ENCODE measurements around the gene NFATC2.

- TF ChIP-seq, protein P1, sequence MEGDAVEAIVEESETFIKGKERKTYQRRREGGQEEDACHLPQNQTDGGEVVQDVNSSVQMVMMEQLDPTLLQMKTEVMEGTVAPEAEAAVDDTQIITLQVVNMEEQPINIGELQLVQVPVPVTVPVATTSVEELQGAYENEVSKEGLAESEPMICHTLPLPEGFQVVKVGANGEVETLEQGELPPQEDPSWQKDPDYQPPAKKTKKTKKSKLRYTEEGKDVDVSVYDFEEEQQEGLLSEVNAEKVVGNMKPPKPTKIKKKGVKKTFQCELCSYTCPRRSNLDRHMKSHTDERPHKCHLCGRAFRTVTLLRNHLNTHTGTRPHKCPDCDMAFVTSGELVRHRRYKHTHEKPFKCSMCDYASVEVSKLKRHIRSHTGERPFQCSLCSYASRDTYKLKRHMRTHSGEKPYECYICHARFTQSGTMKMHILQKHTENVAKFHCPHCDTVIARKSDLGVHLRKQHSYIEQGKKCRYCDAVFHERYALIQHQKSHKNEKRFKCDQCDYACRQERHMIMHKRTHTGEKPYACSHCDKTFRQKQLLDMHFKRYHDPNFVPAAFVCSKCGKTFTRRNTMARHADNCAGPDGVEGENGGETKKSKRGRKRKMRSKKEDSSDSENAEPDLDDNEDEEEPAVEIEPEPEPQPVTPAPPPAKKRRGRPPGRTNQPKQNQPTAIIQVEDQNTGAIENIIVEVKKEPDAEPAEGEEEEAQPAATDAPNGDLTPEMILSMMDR (conservative IDR thresholded peaks at IDR 0.05) = no peak
- no peak for TF ChIP-seq EZH2 (IDR thresholded peaks at IDR 0.05; ENCODE audit: low read depth)
Measured at GRCh38 chr20:51456511-51457509, 85.7 kb downstream of the NFATC2 start.

All from PC-9 (cell line).